HTR-8/SVneo (cell line): ENCODE measurements around the gene APC2.
"Not testable (repeated sequence)": the region's sequence is repeated elsewhere in the genome, so short reads cannot be mapped to it uniquely, and the experiment has no call there.

Source experiments
- DNase-seq: peaks from one replicate; pipeline ENCODE4 v3.0.0; 2011; ENCODE audit warnings: low spot score, mixed read lengths; ENCODE audit not compliant: insufficient read length
- FAIRE-seq: peaks from 2 replicates; lab custom pipeline; 2011; peaks lifted over from hg19 to GRCh38; lab: Jason Lieb, UNC

Gene APC2

DNA sequence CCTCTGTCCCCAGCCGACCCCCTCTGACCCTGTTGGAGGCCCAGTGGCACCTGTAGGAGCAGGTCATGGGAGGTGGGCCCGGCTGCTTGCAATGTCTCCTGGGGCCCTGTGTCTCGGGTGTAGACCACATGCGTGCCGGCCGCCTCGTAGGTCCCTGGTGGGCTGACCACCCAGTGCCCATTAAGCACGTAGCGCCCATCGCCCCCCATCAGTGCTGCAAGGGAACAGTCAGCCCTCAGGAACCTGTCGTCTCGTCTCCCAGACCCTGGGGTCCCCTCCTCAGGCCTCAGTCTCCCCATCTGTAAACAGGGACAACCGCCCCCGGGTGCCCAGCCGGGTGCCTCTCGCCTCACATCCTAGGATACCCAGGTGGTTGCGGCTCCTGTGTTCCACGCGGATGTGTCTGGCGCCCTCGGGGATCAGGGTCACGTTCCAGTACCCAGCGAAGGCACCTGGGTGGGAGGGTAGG is 57.3 kb downstream of the APC2 start:
- DNase-seq (no peak), FAIRE-seq (no peak)

DNA sequence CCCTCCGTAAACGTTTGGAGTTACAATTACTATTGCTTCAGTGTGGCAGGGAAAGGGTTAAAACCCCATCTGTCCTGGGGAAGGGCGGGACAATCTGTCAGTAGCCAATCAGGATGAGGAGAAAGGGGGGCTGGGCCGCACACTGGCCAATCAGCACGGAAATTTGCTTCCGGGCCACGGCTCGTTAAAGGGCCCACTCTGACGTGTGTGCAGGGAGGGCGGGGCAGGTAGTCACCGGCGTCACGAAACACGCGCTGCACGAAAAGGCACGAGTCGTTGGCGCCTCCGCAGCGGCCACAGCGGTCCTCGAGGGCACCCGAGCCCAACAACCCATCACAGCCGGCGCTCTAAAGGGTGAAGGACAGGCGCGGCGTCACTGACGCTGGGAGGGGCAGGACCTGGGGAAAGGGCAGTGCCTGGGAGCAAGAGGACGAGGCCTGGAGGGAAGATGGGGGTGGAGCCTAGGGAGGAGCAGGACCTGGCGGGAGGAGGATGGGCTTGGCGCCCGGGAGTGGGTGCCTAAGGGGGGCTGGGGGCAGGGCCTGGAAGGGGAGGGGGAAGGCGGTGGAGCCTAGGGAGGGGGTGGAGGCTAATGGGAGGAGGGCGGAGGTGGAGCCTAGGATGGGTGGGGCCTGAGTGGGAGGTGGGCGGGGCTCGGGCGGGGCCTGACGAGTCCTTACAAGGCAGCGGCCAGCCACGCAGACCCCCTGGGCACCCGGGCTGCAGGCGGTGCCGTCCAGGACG is 58.0 kb downstream of the APC2 start:
- DNase-seq (peak; percentile 96), FAIRE-seq (peak; percentile 94)

DNA sequence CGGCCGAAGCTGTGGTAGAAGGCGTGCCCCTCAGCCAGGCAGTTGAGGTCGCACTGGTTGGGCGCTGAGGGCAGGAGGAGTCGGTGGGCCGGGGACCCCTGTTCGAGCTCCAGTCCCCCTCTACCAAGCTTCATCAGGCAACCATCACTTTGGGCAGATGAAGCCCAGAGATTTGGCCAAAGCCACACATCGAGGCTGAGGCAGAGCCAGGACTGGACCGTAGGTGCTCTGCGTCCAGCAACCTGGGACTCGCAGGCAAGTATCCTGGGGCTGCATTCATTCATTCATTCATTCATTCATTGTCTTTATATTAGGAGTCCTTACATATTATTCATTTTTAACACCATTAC is 58.6 kb downstream of the APC2 start:
- DNase-seq: no peak
- no peak for FAIRE-seq

DNA sequence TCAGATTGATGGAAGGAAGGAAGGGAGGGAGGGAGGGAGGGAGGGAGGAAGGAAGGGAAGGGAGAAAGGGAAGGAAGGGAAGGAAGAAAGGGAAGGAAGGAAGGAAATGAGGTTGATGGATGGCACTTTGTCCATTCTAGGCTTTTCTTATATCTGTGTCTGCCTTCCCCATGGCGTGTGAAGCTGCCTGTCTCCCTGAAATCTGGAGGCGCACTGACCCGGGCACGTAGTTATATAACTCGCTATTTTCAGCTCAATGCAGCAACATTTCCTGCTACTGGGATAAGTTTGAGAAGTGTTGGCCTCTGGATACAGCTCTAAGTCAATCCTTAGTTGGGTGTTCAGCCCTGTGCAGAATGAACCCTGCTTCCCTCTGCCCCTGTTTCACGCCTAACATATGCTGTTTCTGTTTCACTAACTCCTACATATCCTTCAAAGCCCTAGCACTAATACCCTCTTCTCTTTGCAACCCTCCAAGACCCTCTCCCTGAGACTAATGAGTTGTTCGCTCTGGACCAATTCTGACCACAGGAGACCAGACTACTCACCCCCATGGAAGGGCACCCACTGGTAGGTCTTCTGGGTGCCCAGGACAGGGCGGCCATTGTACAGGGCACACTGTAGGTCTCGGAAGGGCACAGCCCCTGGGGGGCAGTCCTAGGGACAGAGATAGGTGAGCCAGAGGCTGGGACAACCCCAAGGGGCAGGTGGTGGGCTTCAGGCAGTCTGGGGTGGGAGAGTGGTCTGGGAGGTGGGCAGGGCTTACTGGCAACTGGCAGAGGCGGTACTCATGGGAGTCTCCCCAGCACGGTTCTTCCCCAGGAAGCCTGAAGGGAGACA is 59.9 kb downstream of the APC2 start:
- FAIRE-seq (no peak), DNase-seq (no peak)

DNA sequence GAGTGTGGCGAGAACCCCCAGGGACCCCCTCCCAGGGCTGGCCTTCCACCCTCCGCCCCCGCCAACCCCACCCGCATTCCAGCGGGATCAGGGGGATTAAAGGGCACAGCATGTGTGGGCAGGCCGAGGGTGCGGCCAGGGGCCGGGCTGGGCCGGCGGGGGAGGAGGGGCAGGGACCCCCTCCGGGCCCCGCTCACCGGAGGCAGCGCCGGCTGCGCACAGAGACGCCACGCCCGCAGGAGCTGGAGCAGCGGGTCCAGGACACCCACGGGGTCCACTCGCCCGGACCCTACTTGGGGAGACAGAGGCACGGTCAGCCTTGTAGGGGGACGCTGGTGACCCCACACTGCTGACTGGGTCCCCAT is 60.5 kb downstream of the APC2 start:
- no peak for DNase-seq
- no peak for FAIRE-seq

DNA sequence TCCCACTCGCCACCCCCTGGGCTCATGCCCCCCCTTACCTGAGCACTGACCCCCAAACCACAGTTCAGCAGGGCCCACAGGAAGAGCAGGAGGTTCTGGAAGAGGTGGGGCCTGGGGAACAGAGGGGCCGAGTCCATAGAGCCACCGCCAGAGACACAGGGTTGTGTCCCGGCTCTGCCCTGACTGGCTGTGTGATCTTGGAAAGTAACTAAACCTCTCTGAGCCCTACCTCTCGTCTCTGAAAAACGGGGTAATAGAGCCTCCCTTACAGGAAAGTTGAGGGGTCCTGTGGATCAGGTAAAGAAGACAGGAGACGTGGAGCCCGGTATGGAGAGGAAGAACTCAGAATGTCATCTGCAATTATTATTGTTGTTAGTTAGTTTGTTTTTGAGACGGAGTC is 60.9 kb downstream of the APC2 start:
- FAIRE-seq (no peak), DNase-seq (no peak)

DNA sequence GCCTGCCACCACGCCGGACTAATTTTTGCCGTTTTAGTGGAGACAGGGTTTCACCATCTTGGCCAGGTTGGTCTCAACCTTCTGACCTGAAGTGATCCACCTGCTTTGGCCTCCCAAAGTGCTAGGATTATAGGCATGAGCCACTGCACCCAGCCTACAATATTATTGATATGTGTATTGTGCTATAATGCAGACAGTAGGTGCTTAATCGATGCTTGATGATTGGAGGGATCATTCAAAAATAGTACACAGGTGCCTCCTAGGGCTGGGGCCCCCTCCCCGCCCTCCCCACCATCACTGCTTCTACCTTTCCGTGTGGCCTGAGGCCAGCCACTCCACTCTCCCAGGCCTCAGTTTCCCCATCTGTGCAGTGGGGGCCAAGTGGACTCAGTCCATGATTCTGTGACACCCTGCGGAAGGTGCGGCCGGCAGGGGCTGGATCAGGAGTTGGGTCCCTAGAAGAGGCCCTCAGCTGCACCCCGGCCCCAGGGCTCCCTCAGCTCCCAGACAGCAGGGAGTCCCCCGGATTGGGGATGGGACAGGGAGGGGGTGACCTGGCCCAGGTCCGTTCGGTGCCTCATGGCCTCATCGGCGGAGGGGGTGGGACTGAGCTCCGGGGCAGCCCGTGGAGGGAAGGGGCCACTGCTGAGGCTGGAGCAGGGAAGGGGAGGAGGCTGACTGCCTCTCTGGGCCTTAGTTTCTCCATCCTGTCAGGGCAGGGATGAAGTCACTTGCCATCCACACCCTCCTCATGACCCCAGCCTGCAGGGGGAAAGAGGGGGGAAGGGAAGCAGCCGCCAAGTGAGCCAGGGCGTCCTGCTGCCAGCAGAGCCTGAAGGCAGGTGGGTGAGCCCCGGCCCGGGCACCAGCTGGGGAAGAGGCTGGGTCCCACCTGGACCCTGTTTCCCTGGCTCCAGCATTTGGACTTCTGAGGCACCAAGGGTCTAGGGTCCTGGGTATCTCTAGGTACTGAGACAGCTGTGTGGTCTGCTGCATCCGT is 61.7 kb downstream of the APC2 start:
- DNase-seq: no peak
- FAIRE-seq: no peak

DNA sequence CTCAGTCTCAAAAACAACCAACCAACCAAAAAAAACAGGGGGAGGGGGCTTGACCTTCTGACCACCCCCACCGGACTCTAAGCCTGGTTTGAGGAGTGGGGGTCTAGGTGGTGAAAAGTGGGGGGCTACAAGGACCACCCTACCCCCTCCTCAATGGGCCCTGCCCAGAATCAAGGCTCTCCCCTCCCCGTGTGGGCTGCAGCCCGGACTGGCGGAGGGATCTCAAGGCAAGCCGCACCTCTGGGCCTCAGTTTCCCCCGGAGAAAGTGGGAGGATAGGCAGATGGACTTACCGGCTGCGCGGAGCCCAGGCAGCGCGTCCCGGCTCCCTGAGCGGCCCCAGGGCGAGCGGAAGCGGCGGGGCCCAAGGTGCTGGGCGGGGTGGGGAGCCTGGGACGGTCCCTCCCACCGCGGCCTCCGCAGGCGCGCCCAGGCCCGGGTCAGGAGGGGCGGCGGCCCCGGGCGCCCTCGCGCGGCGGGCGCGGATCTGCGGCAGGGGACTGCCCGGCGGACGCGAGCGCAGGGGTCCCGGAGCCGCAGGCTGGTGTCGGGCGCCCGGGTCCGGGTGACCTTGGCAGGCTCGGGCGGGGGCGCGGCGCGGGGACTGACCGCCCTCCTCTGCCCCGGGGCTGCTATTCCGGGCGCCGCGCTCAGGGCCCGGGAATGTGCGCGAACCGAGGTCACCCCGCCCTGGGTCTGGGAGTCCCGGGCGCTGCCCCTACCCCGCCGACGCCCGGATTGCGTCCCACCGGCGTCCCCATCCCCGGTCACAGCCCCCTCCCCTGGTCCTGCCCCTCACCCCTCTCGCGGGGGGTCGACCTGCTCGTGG is 63.0 kb downstream of the APC2 start, which contains the start of gene ADAMTSL5:
Gene ADAMTSL5, minus strand, starts transcription at position 349 of the 828 bp plus-strand sequence. CDS start 2,076 bp downstream, outside the sequence.
- peak; percentile 83 for FAIRE-seq
- DNase-seq: peak; percentile 74

DNA sequence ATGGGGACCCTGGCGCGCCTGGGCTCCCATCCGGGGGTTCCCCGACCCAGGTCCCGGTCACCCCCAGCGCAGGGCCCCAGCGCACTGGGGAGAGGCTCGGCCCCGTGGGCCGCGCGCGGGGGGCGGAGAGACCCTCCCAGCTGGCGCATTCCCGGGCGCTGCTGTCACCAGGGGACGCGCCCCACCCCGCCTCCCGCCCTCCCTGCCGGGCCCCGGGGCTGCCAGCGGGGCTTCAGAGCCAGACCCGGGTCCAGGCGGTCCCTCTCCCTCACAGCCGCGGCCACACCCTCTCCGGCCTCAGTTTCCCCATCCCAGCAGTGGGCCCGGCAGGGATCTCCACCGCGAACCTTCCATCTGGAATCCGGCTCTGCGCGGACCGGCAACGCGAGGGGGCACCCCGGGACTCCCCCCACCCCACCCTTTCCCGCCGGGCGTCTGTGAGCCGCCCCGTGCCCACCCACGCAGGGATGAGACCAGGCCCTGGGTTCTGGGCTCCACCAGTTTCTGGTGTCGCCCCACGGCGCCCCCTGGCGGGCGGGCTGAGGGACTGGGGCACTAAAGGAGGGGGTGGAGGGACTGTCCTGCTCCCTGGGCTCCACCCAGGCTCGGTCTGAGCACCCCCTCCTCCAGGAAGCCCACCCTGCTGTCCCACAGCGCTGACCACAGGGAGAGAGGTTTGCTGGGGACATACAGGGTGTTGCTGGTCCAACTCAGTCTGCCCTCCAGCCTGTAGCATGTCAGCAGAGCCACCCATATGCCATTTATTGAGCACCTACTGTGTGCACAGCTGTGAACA is 63.8 kb downstream of the APC2 start:
- FAIRE-seq (no peak), DNase-seq (peak; percentile 68)

DNA sequence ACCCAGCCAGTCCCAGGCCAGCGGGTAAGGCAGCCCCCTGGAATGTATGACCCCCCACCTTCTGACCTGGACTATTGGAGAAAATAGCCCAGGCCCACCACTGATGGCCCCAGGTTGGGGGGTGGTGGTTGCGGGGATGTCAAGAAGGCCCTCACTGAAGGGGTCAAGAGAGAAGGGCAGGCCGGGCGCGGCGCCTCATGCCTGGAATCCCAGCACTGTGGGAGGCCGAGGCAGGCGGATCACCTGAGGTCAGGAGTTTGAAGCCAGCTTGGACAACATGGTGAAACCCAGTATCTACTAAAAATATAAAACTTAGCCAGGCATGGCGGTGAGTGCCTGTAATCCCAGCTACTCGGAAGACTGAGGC is 64.4 kb downstream of the APC2 start:
- DNase-seq (no peak), FAIRE-seq (no peak)

DNA sequence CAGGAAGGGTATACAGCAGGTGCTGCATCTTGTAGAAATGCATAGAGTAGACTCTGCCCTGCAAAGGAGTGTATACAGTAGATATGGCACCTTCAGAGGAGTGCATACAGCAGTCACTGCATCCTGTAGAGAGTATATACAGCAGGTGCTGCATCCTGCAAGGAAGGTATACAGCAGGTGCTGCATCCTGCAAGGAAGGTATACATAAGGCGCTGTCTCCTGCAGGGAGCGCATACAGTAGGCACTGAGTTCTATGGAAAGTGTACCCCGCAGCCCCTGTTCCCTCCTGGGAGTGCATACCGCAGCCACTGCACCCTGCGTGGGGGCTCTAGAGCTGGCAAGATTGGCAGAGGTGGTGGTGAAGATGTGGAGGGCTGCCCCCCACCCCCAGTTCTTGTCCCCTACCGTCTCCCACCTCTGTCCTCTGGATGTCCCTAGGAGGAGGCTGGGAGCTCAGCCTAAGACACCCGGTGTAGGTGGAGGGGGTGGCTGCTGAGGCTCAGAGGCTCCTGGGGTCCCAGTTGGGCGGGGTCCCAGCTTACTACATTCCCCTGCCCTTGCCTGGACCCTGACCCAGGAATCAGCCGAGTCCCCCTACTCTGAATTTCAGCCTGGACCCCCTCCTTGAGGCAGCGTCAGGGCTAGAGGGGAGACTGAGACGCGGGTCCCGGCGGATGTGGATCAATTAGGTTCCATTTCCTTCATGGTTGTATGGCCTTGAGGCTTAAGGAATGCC is 65.2 kb downstream of the APC2 start:
- no peak for DNase-seq
- FAIRE-seq: no peak

DNA sequence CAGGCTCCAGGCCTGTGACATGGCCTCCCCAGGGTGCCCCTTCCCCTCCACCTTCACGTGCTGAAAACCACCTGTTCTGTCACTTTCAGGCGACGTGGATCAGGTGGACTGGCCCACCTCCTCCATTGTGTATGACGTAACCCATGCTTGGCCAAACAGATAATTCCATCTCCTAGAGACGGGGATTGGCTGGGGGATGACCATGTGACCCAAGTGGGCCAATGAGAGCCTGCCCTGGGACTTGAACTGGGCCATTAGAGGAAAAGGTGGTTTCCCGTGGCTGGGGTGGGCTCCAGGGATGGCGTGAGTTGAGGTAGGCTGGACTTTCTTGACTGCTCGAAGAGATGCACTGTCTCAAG is 66.5 kb downstream of the APC2 start:
- DNase-seq: no peak

DNA sequence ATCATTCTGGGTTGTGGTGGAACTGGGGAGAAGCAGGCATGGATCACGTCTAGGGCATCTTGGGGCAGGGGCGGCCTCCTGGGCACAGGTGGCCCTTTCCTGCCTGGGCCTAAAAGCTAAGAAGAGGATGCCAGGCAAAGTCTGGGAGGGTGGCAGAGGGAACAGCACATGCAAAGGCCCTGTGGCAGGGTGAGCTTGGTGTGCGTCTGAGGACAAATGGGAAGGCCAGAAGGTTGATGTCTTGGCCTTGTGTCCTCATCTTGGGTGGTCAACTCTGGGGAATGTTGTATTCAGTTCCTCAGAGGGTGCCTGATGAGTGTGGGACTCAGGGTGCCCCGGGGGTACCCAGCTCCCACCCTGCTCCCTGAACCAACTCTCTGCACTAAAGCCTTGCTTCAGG is 68.5 kb downstream of the APC2 start:
- DNase-seq (no peak), FAIRE-seq (no peak)

More for the DNA sequence above, 66.5 kb downstream of the APC2 start:
- FAIRE-seq: no peak

DNA sequence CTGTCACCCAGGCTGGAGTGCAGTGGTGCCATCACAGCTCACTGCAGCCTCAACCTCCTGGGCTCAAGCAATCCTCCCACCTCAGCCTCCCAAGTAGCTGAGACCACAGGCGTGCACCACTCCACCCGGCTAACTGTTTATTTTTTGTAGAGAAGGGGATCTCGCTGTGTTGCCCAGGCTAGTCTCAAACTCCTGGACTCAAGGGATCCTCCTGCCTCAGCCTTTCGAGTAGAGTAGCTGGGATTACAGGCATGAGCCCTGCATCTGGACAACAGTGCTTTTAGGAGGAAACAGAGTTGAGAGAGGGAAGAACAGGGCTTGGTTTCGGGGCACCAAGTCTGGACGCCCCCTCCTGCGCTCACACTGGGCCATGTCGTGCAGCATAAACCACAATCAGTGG is 69.9 kb downstream of the APC2 start:
- not testable (repeated sequence) for DNase-seq, FAIRE-seq

DNA sequence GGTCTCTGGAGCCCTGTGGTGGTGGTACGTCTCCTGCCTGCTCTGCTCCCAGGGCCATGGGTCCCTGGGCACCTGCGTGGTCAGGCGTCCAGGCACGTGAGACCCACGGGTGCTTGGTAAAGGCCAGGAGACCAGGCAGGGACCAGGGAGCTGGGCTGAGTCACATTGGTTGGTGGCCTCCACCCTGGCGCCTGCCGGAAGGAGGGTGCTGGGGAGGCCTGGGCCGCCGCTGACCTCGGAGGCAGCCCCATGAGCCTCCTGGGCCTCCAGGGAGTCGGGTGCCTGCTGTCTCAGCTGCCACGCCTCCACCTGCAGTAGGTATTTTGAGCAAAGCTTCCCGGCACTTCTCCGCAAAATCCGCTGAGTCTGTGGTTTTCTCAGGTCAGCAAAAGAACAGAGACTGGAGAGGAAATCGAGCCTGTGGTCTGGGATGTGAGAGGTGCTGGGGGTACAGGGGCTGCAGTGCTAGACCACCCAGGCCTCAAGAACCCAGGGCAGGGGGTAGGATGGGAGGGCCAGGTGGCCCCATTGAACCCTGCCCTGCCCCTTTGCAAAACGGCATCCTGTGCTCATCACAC is 70.4 kb downstream of the APC2 start:
- DNase-seq (no peak), FAIRE-seq (no peak)

DNA sequence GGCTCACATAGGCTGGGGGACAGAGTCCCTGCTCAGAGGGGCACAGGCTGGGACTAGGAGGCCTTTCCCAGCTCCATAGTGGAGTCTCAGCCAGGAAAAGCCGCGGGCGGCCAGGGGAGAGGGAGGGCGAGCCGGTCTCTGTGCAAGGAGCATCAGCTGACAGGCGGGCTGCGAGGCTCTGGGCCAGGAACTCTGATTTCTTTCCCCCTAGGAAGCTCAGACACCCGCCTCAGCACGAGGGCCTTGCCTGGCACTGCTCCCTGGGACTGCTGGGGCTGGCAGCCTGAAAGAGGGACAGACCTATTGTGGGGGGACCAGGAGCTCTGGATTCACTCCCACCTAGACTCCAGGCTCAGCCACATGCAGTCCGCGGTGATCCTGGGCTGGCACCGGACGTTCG is 71.7 kb downstream of the APC2 start:
- no peak for FAIRE-seq

DNA sequence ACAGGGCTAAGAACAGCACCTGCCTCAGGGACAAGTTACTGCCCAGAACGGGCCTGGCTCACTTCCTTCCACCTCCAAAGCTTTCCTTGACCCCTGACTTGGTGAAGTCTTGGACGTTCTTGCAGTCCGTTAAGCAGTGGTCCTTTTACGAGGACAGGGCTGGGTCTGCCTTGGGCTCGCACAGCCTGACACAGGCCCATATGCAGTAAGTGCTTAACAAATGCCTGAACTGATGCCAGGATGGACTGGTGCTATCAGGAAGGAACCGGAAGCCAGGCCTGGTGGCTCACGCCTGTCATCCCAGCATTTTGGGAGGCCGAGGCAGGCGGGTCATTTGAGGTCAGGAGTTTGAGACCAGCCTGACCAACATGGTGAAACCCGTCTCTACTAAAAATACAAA is 72.1 kb downstream of the APC2 start:
- no peak for FAIRE-seq
- no peak for DNase-seq

More for the DNA sequence above, 71.7 kb downstream of the APC2 start:
- DNase-seq: no peak

DNA sequence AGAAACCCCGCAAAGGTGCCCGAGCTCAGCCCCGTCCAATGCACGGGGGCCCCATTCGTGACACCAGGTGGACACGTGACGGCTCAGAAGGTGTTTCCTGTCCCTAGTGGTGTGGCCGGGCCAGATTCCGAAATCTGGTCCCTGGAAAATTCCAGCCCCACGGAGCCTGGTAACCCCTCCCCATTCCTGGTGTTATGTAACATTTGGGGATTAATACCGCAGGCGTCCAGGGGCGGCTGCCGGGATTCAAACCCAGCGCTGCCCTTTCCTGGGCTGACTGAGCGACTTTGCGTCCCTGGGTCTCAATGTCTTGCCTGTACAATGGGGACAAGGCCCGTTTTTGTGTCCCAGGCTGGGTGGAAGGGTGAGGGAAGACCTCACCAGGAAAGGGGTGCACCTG is 72.9 kb downstream of the APC2 start:
- no peak for FAIRE-seq
- no peak for DNase-seq
